ENCODE data around the gene CTCF. TPM values are rescaled to one million over a fixed set of nuclear protein-coding genes. Genes with fewer than 3 reads are reported as not detected.

Gene CTCF
- total and polyA plus RNA-seq, 3 experiments from 2014 or later = 65.4 to 67.4 (median 66.4) TPM

GRCh38 chr16:67518676-67519075 is 43.6 kb upstream of the CTCF start:
- no peak for DNase-seq
- no peaks in the 10 kb centered on the region for H3K9me3 Mint-ChIP-seq
- H3K27me3 Mint-ChIP-seq = peaks cover 0 to 1% of the 10 kb centered on the region in 2 donors
- H3K9me3 ChIP-seq (ENCODE audit: low read length) = no peaks in the 10 kb centered on the region
- peak overlapping the region in 2 of 8 donors; percentile 16 to 94 for H3K27ac Mint-ChIP-seq
- H3K4me1 ChIP-seq (ENCODE audit: insufficient read depth, low read length) = peaks cover 21% of the 10 kb centered on the region
- no peaks in the 10 kb centered on the region for H3K36me3 ChIP-seq (ENCODE audit: insufficient read depth, low read length)
- ChIA-PET POLR2A (no interaction called here), CTCF (interaction anchor here (4.7 to 7.0 kb wide), 3 partner anchors 17 to 35 kb away, joined by 50 to 125 read pairs (median 94); partner anchors contain the start of genes AGRP and ATP6V0D1)
- H3K4me3 ChIP-seq (ENCODE audit: low read length) = no peak overlapping the region
- H3K4me3 Mint-ChIP-seq = no peak overlapping the region
- H3K4me1 Mint-ChIP-seq = peaks cover 21 to 24% (median 22%) of the 10 kb centered on the region in 3 donors
- no peaks in the 10 kb centered on the region for H3K36me3 Mint-ChIP-seq
- no peaks in the 10 kb centered on the region for H3K27me3 ChIP-seq (ENCODE audit: insufficient read depth, low read length, poor library complexity, severe bottlenecking)
- no peak overlapping the region for H3K27ac ChIP-seq (ENCODE audit: low read depth, low read length)

DNA sequence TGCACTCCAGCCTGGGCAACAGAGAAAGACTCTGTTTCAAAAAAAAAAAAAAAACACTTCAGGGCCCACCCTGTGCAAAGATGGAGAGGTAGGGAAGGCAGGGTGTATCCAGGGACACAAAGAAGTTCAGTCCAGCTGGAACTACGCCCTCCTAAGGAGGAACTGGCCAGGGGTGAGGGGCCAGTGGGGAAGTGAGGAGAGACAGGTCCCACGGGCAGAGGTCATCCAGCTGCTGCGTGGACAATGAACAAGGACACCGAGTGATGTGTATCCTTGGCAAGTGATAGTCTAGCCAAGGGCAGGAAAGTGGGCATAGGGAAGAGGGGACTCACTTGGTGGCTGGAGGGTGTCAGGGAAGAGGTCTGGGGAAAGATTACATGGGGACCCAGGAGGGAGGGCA is 43.1 kb upstream of the CTCF start:
- Histone ChIP-seq H3K27me3 (ENCODE audit: insufficient read depth, low read length, poor library complexity, severe bottlenecking) (no peaks in the 10 kb centered on the region), H3K4me3 (ENCODE audit: low read length) (no peak overlapping the region), H3K9me3 (ENCODE audit: low read length) (no peaks in the 10 kb centered on the region), H3K4me1 (ENCODE audit: insufficient read depth, low read length) (peaks cover 17% of the 10 kb centered on the region), H3K27ac (ENCODE audit: low read depth, low read length) (no peak overlapping the region), H3K36me3 (ENCODE audit: insufficient read depth, low read length) (no peaks in the 10 kb centered on the region)
- H3K4me1 Mint-ChIP-seq = peaks cover 20 to 23% (median 21%) of the 10 kb centered on the region in 3 donors
- H3K4me3 Mint-ChIP-seq = peak overlapping the region in 2 of 7 donors; percentile 38 to 66
- POLR2A ChIA-PET = interaction anchor here (0.6 kb wide), 1 partner anchor 140 kb away, joined by 3 read pairs; no protein-coding TSS in a partner anchor
- H3K27ac Mint-ChIP-seq = peak overlapping the region in 4 of 8 donors; percentile 17 to 70 (median 36)
- no peaks in the 10 kb centered on the region for H3K36me3 Mint-ChIP-seq
- no peaks in the 10 kb centered on the region for H3K9me3 Mint-ChIP-seq
- DNase-seq = no peak
- CTCF ChIA-PET = interaction anchor here (2.5 to 5.2 kb wide), 6 partner anchors 16 to 297 kb away, joined by 13 to 125 read pairs (median 68); partner anchors contain the start of genes ATP6V0D1 and CARMIL2
- peaks cover 0 to 1% of the 10 kb centered on the region in 2 donors for H3K27me3 Mint-ChIP-seq

- peak overlapping the region; percentile 91 for H3K4me3 ChIP-seq (ENCODE audit: low read length)
- DNase-seq = peak; percentile 91 to 98 (median 96)
Observed at GRCh38 chr16:67521095-67521804, 41.1 kb upstream of the CTCF start.

GRCh38 chr16:67525176-67525860 is 37.0 kb upstream of the CTCF start:
- no peaks in the 10 kb centered on the region for H3K36me3 Mint-ChIP-seq
- Histone ChIP-seq H3K27me3 (ENCODE audit: insufficient read depth, low read length, poor library complexity, severe bottlenecking) (peaks cover 9% of the 10 kb centered on the region), H3K36me3 (ENCODE audit: insufficient read depth, low read length) (no peaks in the 10 kb centered on the region), H3K4me1 (ENCODE audit: insufficient read depth, low read length) (peaks cover 29% of the 10 kb centered on the region), H3K4me3 (ENCODE audit: low read length) (no peak overlapping the region), H3K9me3 (ENCODE audit: low read length) (no peaks in the 10 kb centered on the region), H3K27ac (ENCODE audit: low read depth, low read length) (no peak overlapping the region)
- H3K27me3 Mint-ChIP-seq = peaks cover 5 to 16% of the 10 kb centered on the region in 2 donors
- no peak overlapping the region for H3K27ac Mint-ChIP-seq
- ChIA-PET POLR2A (interaction anchor here (0.6 kb wide), 1 partner anchor 25 kb away, joined by 3 read pairs; no protein-coding TSS in a partner anchor), CTCF (interaction anchor here (0.9 to 1.6 kb wide), 5 partner anchors 11 to 116 kb away, joined by 3 to 6 read pairs (median 4); no protein-coding TSS in a partner anchor)
- peaks cover 18 to 21% (median 19%) of the 10 kb centered on the region in 3 donors for H3K4me1 Mint-ChIP-seq
- H3K9me3 Mint-ChIP-seq = no peaks in the 10 kb centered on the region
- DNase-seq = no peak
- H3K4me3 Mint-ChIP-seq = peak overlapping the region in 1 of 7 donors; percentile 59

More at GRCh38 chr16:67521095-67521804, 41.1 kb upstream of the CTCF start:
- Histone ChIP-seq H3K36me3 (ENCODE audit: insufficient read depth, low read length) (no peaks in the 10 kb centered on the region), H3K4me1 (ENCODE audit: insufficient read depth, low read length) (peaks cover 11% of the 10 kb centered on the region), H3K27me3 (ENCODE audit: insufficient read depth, low read length, poor library complexity, severe bottlenecking) (no peaks in the 10 kb centered on the region), H3K9me3 (ENCODE audit: low read length) (no peaks in the 10 kb centered on the region), H3K27ac (ENCODE audit: low read depth, low read length) (peak overlapping the region; percentile 86)
- CTCF ChIA-PET = interaction anchor here (0.5 to 5.2 kb wide), 73 partner anchors 9 to 1805 kb away, joined by 3 to 125 read pairs (median 5); partner anchors contain the start of genes ACD, ATP6V0D1, C16orf86 and CARMIL2
- Mint-ChIP-seq H3K36me3 (no peaks in the 10 kb centered on the region), H3K4me3 (peak overlapping the region; percentile 90 to 97 (median 93)), H3K4me1 (peaks cover 16 to 18% (median 17%) of the 10 kb centered on the region in 3 donors), H3K27me3 (peaks cover 0 to 4% of the 10 kb centered on the region in 2 donors), H3K27ac (peak overlapping the region; percentile 97 to 100 (median 99)), H3K9me3 (no peaks in the 10 kb centered on the region)
- POLR2A ChIA-PET = interaction anchor here (0.5 to 1.6 kb wide), 10 partner anchors 14 to 596 kb away, joined by 3 to 8 read pairs (median 4); partner anchors contain the start of genes ATP6V0D1, CARMIL2 and CTCF

DNA sequence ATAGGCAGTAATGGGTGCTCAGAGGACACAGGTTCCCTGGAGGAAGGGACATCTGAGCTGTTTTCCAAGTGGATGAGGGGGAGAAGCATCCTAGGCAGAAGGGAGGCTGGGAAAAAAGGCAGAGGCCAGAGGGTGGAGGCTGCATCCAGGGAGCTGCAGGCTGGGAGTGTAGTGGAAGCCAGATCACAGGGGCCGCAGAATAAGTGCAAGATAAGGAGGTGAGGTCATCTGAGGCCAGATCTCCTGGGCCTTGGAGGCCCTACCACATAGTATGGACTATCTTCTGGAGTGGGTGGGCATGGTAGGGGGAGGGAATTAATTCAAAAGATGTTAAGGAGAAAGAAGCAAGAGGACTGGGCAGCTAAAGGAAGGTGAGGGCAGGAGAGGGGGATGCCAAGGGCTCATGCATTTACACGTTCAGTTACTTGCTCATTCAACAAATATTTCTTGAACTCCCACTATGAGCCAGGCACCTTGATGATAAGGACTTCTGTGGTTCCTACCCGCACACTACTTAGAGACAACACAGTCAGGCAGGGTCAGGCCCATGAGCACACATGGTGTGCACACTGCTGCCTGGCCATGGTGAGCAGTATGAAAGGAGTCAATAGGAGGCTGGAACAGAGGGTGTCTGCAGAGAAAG is 36.1 kb upstream of the CTCF start:
- Histone ChIP-seq H3K4me1 (ENCODE audit: insufficient read depth, low read length) (peaks cover 34% of the 10 kb centered on the region), H3K9me3 (ENCODE audit: low read length) (no peaks in the 10 kb centered on the region), H3K36me3 (ENCODE audit: insufficient read depth, low read length) (no peaks in the 10 kb centered on the region), H3K27ac (ENCODE audit: low read depth, low read length) (no peak overlapping the region), H3K27me3 (ENCODE audit: insufficient read depth, low read length, poor library complexity, severe bottlenecking) (peaks cover 12% of the 10 kb centered on the region), H3K4me3 (ENCODE audit: low read length) (no peak overlapping the region)
- ChIA-PET CTCF (interaction anchor here (0.9 to 1.6 kb wide), 5 partner anchors 10 to 115 kb away, joined by 3 to 6 read pairs (median 4); no protein-coding TSS in a partner anchor), POLR2A (interaction anchor here (0.6 kb wide), 1 partner anchor 26 kb away, joined by 3 read pairs; no protein-coding TSS in a partner anchor)
- Mint-ChIP-seq H3K9me3 (no peaks in the 10 kb centered on the region), H3K4me3 (peak overlapping the region in 3 of 7 donors; percentile 26 to 80 (median 53)), H3K4me1 (peaks cover 20 to 24% (median 23%) of the 10 kb centered on the region in 3 donors), H3K36me3 (no peaks in the 10 kb centered on the region), H3K27me3 (peaks cover 14 to 25% of the 10 kb centered on the region in 2 donors), H3K27ac (peak overlapping the region in 3 of 8 donors; percentile 43 to 52 (median 45))
- no peak for DNase-seq

GRCh38 chr16:67528222-67528869 is 34.0 kb upstream of the CTCF start, which contains the start of gene RIPOR1:
RIPOR1 (plus strand) TSS chr16:67528829; CDS start chr16:67538447, 9,618 bp downstream.
- POLR2A ChIA-PET = interaction anchor here (1.2 to 1.5 kb wide), 2 partner anchors 9 to 34 kb away, joined by 3 to 10 read pairs; partner anchors contain the start of gene CTCF
- H3K27ac Mint-ChIP-seq = peak within 1 kb of the TSS in 1 of 8 donors; percentile 52

More at GRCh38 chr16:67528222-67528869, 34.0 kb upstream of the CTCF start, which contains the start of gene RIPOR1:
- Histone ChIP-seq H3K36me3 (ENCODE audit: insufficient read depth, low read length) (no peaks in the 10 kb centered on the region), H3K4me1 (ENCODE audit: insufficient read depth, low read length) (peaks cover 31% of the 10 kb centered on the region), H3K9me3 (ENCODE audit: low read length) (no peaks in the 10 kb centered on the region), H3K4me3 (ENCODE audit: low read length) (peak within 1 kb of the TSS; percentile 25), H3K27ac (ENCODE audit: low read depth, low read length) (peak within 1 kb of the TSS; percentile 38), H3K27me3 (ENCODE audit: insufficient read depth, low read length, poor library complexity, severe bottlenecking) (peaks cover 15% of the 10 kb centered on the region)
- CTCF ChIA-PET = interaction anchor here (1.4 to 13.7 kb wide), 3 partner anchors 7 to 117 kb away, joined by 3 to 125 read pairs (median 3); partner anchors contain the start of gene CARMIL2
- no peaks in the 10 kb centered on the region for H3K9me3 Mint-ChIP-seq
- peak in 4 of 5 donors; percentile 24 to 66 (median 36) for DNase-seq
- H3K4me1 Mint-ChIP-seq = peaks cover 14 to 22% (median 19%) of the 10 kb centered on the region in 3 donors
- H3K36me3 Mint-ChIP-seq = no peaks in the 10 kb centered on the region
- peak within 1 kb of the TSS; percentile 70 to 84 (median 80) for H3K4me3 Mint-ChIP-seq
- peaks cover 18 to 37% of the 10 kb centered on the region in 2 donors for H3K27me3 Mint-ChIP-seq

Data from CD8-positive, alpha-beta memory T cell (primary cell).